NCI-H2107 treated with DMSO at 0.1 percent for 48 hours (cell line): ENCODE results near the gene GNAI2.

Experiments used
- DNase-seq: peaks from one replicate; lab custom pipeline; 2025; ENCODE audit not compliant: unreplicated experiment; lab: John Stamatoyannopoulos, UW

GNAI2 gene

GRCh38 chr3:50235716-50236483 is at the start of gene GNAI2:
Gene GNAI2 (plus strand): TSS chr3:50236204. CDS start chr3:50236336, 132 bp downstream.
- peak; percentile 86 for DNase-seq

- no peak for DNase-seq
Measured at GRCh38 chr3:50187750-50188149, 48.3 kb upstream of the GNAI2 start.

- DNase-seq, result peak; percentile 30
Measured at GRCh38 chr3:50189274-50189673, 46.7 kb upstream of the GNAI2 start.

- DNase-seq, result no peak
Measured at GRCh38 chr3:50189989-50190388, 46.0 kb upstream of the GNAI2 start.

- no peak for DNase-seq
Measured at GRCh38 chr3:50190936-50191660, 44.9 kb upstream of the GNAI2 start, which contains the start of gene GNAT1. Gene GNAT1 (plus strand): TSS chr3:50191610. CDS start chr3:50191726, 116 bp downstream.

- DNase-seq, result no peak
Measured at GRCh38 chr3:50192124-50192523, 43.9 kb upstream of the GNAI2 start.

GRCh38 chr3:50192689-50193141 is 43.3 kb upstream of the GNAI2 start:
- peak; percentile 15 for DNase-seq

- no peak for DNase-seq
Measured at GRCh38 chr3:50193286-50193685, 42.7 kb upstream of the GNAI2 start.

GRCh38 chr3:50193746-50194127 is 42.3 kb upstream of the GNAI2 start:
- no peak for DNase-seq

GRCh38 chr3:50194128-50194902 is 41.7 kb upstream of the GNAI2 start:
- DNase-seq, result no peak

- DNase-seq, result no peak
Measured at GRCh38 chr3:50194903-50195500, 41.0 kb upstream of the GNAI2 start.

GRCh38 chr3:50195501-50196252 is 40.3 kb upstream of the GNAI2 start:
- no peak for DNase-seq

- DNase-seq, result no peak
Measured at GRCh38 chr3:50196253-50196801, 39.7 kb upstream of the GNAI2 start.

- no peak for DNase-seq
Measured at GRCh38 chr3:50201573-50202315, 34.3 kb upstream of the GNAI2 start.

- DNase-seq, result no peak
Measured at GRCh38 chr3:50202353-50203112, 33.5 kb upstream of the GNAI2 start.

- DNase-seq, result no peak
Measured at GRCh38 chr3:50203113-50203808, 32.7 kb upstream of the GNAI2 start.

- DNase-seq, result no peak
Measured at GRCh38 chr3:50203809-50204803, 31.9 kb upstream of the GNAI2 start.
